RWPE1 (cell line): Measurements from ENCODE around the gene NUDT21.
"Not testable (repeated sequence)": the region's sequence is repeated elsewhere in the genome, so short reads cannot be mapped to it uniquely, and the experiment has no call there.

ENCODE experiments used
- CTCF ChIA-PET: fragments of 350-600 bp; sonication (Branson Sonifier 250); formaldehyde crosslinking; extraction: SDS; loops from one replicate; lab custom pipeline; 2021; lab: Yijun Ruan, JAX
- POLR2A ChIA-PET: fragments of 400-600 bp; formaldehyde crosslinking; extraction: SDS; loops from one replicate; lab custom pipeline; 2020; ENCODE audit warnings: antibody characterized with exemption; ENCODE audit not compliant: low non-redundant PET; lab: Yijun Ruan, JAX
- DNase-seq: peaks from one replicate; pipeline ENCODE4 v3.0.0; 2012; ENCODE audit warnings: low spot score
- H3K27ac ChIP-seq: fragments of 450-650 bp; 2 replicates; pipeline ENCODE4 v1.5.1; 2017
- TF ChIP-seq, protein P1 (sequence below): fragments of 450-650 bp; conservative IDR thresholded peaks from 2 replicates; pipeline ENCODE4 v1.5.1; 2017; ENCODE audit warnings: low read depth, mild to moderate bottlenecking

The NUDT21 gene

DNA sequence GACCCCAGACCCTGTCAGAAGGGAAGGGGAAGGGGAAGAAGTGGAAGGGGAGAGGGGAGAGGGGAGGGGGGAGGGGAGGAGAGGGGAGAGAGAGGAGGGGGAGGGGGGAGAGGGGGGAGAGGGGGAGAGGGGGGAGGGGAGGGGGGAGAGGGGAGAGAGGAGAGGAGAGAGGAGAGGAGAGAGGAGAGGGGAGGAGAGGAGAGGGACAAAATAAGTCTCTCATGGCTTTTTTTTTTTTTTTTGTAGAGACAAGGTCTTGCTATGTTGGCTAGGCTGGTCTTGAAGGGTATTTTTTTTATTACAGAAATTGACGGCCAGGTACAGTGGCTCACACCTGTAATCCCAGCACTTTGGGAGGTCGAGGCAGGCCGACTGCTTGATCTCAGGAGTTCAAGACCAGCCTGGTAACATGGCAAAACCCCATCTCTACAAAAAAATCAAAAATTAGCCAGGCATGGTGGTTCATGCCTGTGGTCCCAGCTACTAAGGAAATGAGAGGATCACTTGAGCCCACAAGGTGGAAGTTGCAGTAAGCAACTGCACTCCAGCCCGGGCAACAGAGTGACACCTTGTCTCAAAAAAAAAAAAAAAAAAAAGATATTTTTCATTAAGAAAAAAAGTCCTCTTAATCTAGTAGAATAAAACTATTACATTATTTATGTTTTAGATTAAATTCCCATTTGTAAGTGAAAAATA is 45.0 kb downstream of the NUDT21 start:
- TF ChIP-seq, protein P1, sequence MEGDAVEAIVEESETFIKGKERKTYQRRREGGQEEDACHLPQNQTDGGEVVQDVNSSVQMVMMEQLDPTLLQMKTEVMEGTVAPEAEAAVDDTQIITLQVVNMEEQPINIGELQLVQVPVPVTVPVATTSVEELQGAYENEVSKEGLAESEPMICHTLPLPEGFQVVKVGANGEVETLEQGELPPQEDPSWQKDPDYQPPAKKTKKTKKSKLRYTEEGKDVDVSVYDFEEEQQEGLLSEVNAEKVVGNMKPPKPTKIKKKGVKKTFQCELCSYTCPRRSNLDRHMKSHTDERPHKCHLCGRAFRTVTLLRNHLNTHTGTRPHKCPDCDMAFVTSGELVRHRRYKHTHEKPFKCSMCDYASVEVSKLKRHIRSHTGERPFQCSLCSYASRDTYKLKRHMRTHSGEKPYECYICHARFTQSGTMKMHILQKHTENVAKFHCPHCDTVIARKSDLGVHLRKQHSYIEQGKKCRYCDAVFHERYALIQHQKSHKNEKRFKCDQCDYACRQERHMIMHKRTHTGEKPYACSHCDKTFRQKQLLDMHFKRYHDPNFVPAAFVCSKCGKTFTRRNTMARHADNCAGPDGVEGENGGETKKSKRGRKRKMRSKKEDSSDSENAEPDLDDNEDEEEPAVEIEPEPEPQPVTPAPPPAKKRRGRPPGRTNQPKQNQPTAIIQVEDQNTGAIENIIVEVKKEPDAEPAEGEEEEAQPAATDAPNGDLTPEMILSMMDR: no peak
- ChIA-PET CTCF (no interaction called here), POLR2A (no interaction called here)
- no peak for DNase-seq
- H3K27ac ChIP-seq: no peak overlapping the region

DNA sequence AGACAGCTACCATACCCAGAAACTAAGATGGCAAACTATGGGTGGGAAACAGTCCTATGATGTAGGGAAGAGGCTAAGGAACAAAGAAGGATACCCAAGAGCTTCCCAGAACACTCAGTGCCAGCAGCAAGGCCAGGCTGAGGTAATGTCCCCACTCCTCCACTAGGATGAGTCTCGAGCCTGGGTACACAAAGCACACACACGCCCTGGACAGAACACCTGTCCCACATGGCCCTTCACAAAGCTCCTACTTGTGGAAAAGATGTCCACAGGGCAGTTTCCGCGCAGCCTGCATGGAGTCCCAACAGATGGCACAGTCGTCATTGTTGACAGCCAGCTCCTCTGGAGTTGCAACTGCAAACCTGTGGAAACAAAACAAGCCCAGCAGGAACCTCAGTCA is 49.6 kb downstream of the NUDT21 start:
- TF ChIP-seq, protein P1: no peak
- ChIA-PET POLR2A (interaction anchor here (0.6 kb wide), 1 partner anchor 11 kb away, joined by 3 read pairs; no protein-coding TSS in a partner anchor), CTCF (interaction anchor here (0.6 kb wide), 2 partner anchors 40 to 389 kb away, joined by 3 read pairs; no protein-coding TSS in a partner anchor)
- DNase-seq: no peak
- no peak overlapping the region for H3K27ac ChIP-seq

DNA sequence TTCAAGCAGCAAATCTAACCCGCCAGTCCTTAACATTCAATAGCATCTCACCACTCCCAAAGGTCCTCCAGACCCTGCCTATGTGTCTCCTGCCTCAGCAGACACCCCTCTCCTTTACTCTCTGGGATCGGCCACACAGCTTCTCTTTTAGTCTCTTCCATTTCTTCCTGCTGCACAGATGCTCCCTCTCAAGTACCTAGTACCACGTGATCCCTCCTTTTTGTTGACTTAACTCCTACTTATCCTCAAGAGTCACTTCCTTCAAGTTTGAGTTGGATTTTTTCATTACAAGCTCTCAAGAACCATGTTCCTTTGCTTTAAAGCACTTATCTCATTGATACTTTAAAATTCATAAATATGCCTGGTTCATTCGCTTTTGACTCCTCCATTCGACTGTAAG is 50.7 kb downstream of the NUDT21 start:
- DNase-seq: no peak
- ChIA-PET POLR2A (interaction anchor here (0.6 kb wide), 2 partner anchors 10 to 81 kb away, joined by 3 read pairs; no protein-coding TSS in a partner anchor), CTCF (no interaction called here)
- no peak overlapping the region for H3K27ac ChIP-seq
- TF ChIP-seq, protein P1: no peak

DNA sequence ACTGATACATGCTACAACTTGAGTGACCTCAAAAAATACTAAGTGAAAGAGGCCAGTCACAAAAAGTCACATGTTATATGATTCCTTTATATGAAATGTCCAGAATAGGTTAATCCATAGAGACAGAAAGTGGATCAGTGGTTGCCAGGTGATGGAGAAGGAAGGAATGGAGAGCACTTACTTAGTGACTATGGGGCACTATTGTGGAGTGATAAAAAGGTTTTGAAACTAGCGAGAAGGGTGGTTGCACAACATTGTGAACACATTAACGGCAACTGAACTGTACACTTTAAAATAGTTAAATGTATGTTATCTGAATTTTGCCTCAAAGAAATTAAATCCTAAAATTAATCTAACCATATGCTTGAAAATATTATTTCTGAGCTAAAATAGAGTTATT is 51.6 kb downstream of the NUDT21 start:
- ChIA-PET CTCF (interaction anchor here (1.1 kb wide), 1 partner anchor 17 kb away, joined by 4 read pairs; no protein-coding TSS in a partner anchor), POLR2A (no interaction called here)
- DNase-seq: no peak
- TF ChIP-seq, protein P1: no peak
- no peak overlapping the region for H3K27ac ChIP-seq

DNA sequence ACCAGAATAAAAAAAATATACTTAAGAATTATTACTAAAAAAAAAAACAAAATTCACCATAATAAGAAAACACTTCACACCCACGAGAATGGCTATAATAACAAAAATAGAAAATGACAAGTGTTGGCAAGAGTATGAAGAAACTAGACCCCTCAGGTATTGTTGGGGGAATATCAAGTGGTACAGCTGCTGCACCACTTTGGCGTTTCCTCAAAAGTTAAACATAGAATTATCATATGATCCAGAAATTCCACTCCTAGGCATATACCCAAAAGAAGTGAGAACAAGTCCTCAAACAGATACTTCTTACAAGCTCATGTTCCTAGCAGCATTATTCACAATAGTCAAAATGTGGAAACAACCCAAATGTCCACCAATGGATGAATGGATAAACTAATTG is 52.1 kb downstream of the NUDT21 start:
- no peak for DNase-seq
- ChIA-PET CTCF (interaction anchor here (0.7 to 1.1 kb wide), 2 partner anchors 16 to 27 kb away, joined by 4 read pairs; no protein-coding TSS in a partner anchor), POLR2A (no interaction called here)
- no peak overlapping the region for H3K27ac ChIP-seq
- TF ChIP-seq, protein P1: no peak

DNA sequence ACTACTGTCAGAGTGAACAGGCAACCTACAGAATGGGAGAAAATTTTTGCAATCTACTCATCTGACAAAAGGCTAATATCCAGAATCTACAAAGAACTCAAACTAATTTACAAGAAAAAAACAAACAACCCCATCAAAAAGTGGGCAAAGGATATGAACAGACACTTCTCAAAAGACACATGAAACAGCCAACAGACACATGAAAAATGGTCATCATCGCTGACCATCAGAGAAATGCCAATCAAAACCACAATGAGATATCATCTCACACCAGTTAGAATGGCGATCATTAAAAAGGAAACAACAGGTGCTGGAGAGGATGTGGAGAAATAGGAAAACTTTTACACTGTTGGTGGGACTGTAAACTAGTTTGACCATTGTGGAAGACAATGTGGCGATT is 54.4 kb downstream of the NUDT21 start:
- H3K27ac ChIP-seq, CTCF ChIA-PET, POLR2A ChIA-PET, DNase-seq: not testable (repeated sequence)

DNA sequence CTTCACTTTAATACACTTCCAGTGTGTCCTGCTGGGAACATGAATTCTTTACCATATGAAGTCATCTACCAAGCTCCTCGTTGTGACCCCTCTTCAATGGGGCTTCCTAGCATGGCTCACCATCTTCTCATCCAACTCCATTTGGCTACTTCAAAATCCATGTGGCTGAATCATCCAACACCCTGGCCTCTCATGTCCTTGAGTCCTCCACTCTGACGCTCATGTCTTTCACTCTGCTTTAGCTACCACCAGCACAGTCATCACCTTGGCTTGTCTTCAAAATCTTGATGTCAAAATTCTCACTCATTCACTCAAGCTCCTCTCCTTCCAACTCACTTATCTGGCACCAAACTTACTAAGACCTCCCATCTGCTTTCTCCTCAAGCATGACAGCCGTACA is 61.6 kb downstream of the NUDT21 start:
- POLR2A ChIA-PET: no interaction called here
- CTCF ChIA-PET: interaction anchor here (0.6 to 0.8 kb wide), 2 partner anchors 11 to 34 kb away, joined by 3 read pairs; no protein-coding TSS in a partner anchor

More for the DNA sequence above, 61.6 kb downstream of the NUDT21 start:
- peak; percentile 25 for DNase-seq
- TF ChIP-seq, protein P1: no peak
- H3K27ac ChIP-seq: no peak overlapping the region
